HepG2 (cell line): ENCODE measurements around the gene ITLN1. TPM values are rescaled to one million over a fixed set of nuclear protein-coding genes. Genes with fewer than 3 reads are reported as not detected.

Experiments
- ATAC-seq: fragments of 200-7000 bp; cut with Tn5 transposase; 3 replicates; pipeline ENCODE4 v1.9.1; 2020; ENCODE audit warnings: mild to moderate bottlenecking, moderate library complexity
- BruUV-seq: library from RNA; stranded (reverse); fragments of 400-500 nt; replicated peaks from 2 replicates; lab custom pipeline; 2021; lab: Mats Ljungman, UMichigan
- CTCF ChIA-PET: fragments of 300-600 bp; formaldehyde crosslinking; extraction: SDS; loops from one replicate; lab custom pipeline; 2021; ENCODE audit warnings: low total read pairs, inconsistent platforms, low intra/inter-chr PET ratio; lab: Yijun Ruan, JAX
- POLR2A ChIA-PET: fragments of 350-600 bp; sonication (Branson Sonifier 250); formaldehyde crosslinking; loops from one replicate; lab custom pipeline; 2020; ENCODE audit warnings: antibody characterized with exemption, inconsistent platforms; lab: Yijun Ruan, JAX
- DNase-seq: peaks from one replicate; pipeline ENCODE4 v3.0.0-alpha.2; 2015; ENCODE audit warnings: low spot score
- FAIRE-seq: peaks from 3 replicates; lab custom pipeline; 2011; peaks lifted over from hg19 to GRCh38; lab: Jason Lieb, UNC
- H2AFZ ChIP-seq: one replicate; pipeline ENCODE4 v1.6.1; 2011; ENCODE audit warnings: low read length, inconsistent platforms
- H3K27ac ChIP-seq: fragments of 300-600 bp; 3 replicates; pipeline ENCODE4 v1.8.0; 2011; ENCODE audit warnings: mixed run types, mild to moderate bottlenecking, mixed read lengths, low read length, inconsistent platforms; ENCODE audit not compliant: insufficient read depth; ENCODE audit errors: extremely low read length
- H3K27me3 ChIP-seq, 2 experiments: fragments of 200-600 bp in 1 of 2; 2 replicates in 1 of 2; 3 replicates in 1 of 2; pipeline versions ENCODE4 v1.6.0 to v1.8.0; 2011; ENCODE audit warnings: low read length in 2 of 2, mild to moderate bottlenecking in 2 of 2, moderate library complexity in 2 of 2, inconsistent platforms in 1 of 2; ENCODE audit not compliant: insufficient read depth in 2 of 2, control insufficient read depth in 1 of 2
- H3K36me3 ChIP-seq, 2 experiments: fragments of 200-600 bp in 1 of 2; replicated peaks in 1 of 2; 2 replicates in 1 of 2; 3 replicates in 1 of 2; pipeline versions ENCODE4 v1.5.1 to v1.8.0; 2011; ENCODE audit warnings: low read length in 2 of 2, inconsistent platforms in 1 of 2; ENCODE audit not compliant: insufficient read depth in 2 of 2, control insufficient read depth in 1 of 2
- H3K4me1 ChIP-seq: 2 replicates; pipeline ENCODE4 v1.5.1; 2012; ENCODE audit warnings: low read length, inconsistent platforms; ENCODE audit not compliant: insufficient read depth
- H3K4me2 ChIP-seq: 2 replicates; pipeline ENCODE4 v1.6.0; 2011; ENCODE audit warnings: low read depth, low read length, inconsistent platforms
- H3K4me3 ChIP-seq, 3 experiments: fragments of 200-600 bp in 1 of 3; sonication (generic), shearing (Covaris generic) in 1 of 3; replicated peaks in 1 of 3; 2 replicates each; pipeline ENCODE4 v1.5.1; 2011 to 2016; ENCODE audit warnings: low read length in 3 of 3, inconsistent platforms in 2 of 3, low read depth in 2 of 3, mild to moderate bottlenecking in 2 of 3, control low read depth in 1 of 3, mixed read lengths in 1 of 3; ENCODE audit not compliant: insufficient read depth in 1 of 3
- H3K79me2 ChIP-seq: one replicate; pipeline ENCODE4 v1.6.1; 2011; ENCODE audit warnings: low read length, inconsistent platforms; ENCODE audit not compliant: insufficient read depth
- H3K9ac ChIP-seq: 2 replicates; pipeline ENCODE4 v1.6.0; 2011; ENCODE audit warnings: mild to moderate bottlenecking, low read depth, low read length, inconsistent platforms; ENCODE audit not compliant: insufficient read depth
- H3K9me3 ChIP-seq: 2 replicates; pipeline ENCODE4 v1.5.1; 2012; ENCODE audit warnings: mild to moderate bottlenecking, low read length
- H4K20me1 ChIP-seq: 2 replicates; pipeline ENCODE4 v1.6.0; 2011; ENCODE audit warnings: inconsistent platforms, mild to moderate bottlenecking, low read length, moderate library complexity; ENCODE audit not compliant: insufficient read depth
- MAFF ChIP-seq: IDR thresholded peaks from 2 replicates; pipeline ENCODE4 v1.6.1; 2011; ENCODE audit warnings: low read depth, low read length, improper control_type of control experiment
- MAFK ChIP-seq, 2 experiments: IDR thresholded peaks in 1 of 2; conservative IDR thresholded peaks in 1 of 2; 2 replicates each; pipeline ENCODE4 v1.6.1; 2011; ENCODE audit warnings: improper control_type of control experiment in 2 of 2, low read length in 2 of 2
- POGZ ChIP-seq: sonication (generic); formaldehyde crosslinking; IDR thresholded peaks from 2 replicates; pipeline ENCODE4 v1.4.0; 2020; ENCODE audit warnings: mild to moderate bottlenecking, missing genetic modification reagents
- TOPORS ChIP-seq: sonication (generic); formaldehyde crosslinking; IDR thresholded peaks from 2 replicates; pipeline ENCODE4 v1.8.0; 2023; ENCODE audit warnings: mild to moderate bottlenecking, missing genetic modification reagents
- ZNF138 ChIP-seq: sonication (generic); formaldehyde crosslinking; IDR thresholded peaks from 2 replicates; pipeline ENCODE4 v1.5.0; 2020; ENCODE audit warnings: mild to moderate bottlenecking, low read depth, missing genetic modification reagents
- ZNF331 ChIP-seq: sonication (generic); formaldehyde crosslinking; IDR thresholded peaks from 2 replicates; pipeline ENCODE4 v1.4.0; 2020; ENCODE audit warnings: missing genetic modification reagents
- ZNF703 ChIP-seq: sonication (generic); formaldehyde crosslinking; IDR thresholded peaks from 2 replicates; pipeline ENCODE4 v1.5.1; 2020; ENCODE audit warnings: missing genetic modification reagents, mild to moderate bottlenecking, moderate library complexity, borderline replicate concordance
- WGBS: methylation state at CpG from one replicate; pipeline ENCODE4 v1.1.6; 2017; ENCODE audit warnings: low lambda C conversion rate; 5-methylcytosine and 5-hydroxymethylcytosine counted together
- in situ Hi-C: cut with HindIII; loops from 2 replicates; pipeline ENCODE4 v1.10.0; 2017; ENCODE audit warnings: low pct_unique_long_range_greater_than_20kb; ENCODE audit not compliant: extremely low pct_ligation_motif_present
- intact Hi-C: fragments of 100-400 bp; cut with micrococcal nuclease; formaldehyde crosslinking; loops from one replicate; pipeline ENCODE4 v1.10.0; 2022; ENCODE audit not compliant: unreplicated experiment
- polyA plus RNA-seq, 8 experiments: library from polyadenylated mRNA; depleted of rRNA in 3 of 8; stranded (reverse) in 7 of 8; unstranded in 1 of 8; fragments of >200 nt; fragmentation: Illumina TruSeq in 4 of 8; extraction: Trizol in 4 of 8; gene quantifications; 2 replicates each; pipeline versions ENCODE4 v1.2.1 to v1.2.3, GENCODE V29; 2011 to 2016; ENCODE audit warnings: low read depth in 4 of 8, missing spikeins in 1 of 8, mixed read lengths in 1 of 8; ENCODE audit not compliant: insufficient read depth in 1 of 8
- total RNA-seq, 5 experiments: library from RNA; depleted of rRNA; stranded (reverse); fragments of >200 nt; fragmentation: Illumina TruSeq; extraction: Trizol; gene quantifications; 2 replicates each; pipeline ENCODE4 v1.2.3, GENCODE V29; 2016; ENCODE audit warnings: low read depth in 1 of 5
- TF ChIP-seq, protein P1 (sequence below): sonication (generic); formaldehyde crosslinking; IDR thresholded peaks from 2 replicates; pipeline ENCODE4 v1.4.0; 2020; ENCODE audit warnings: missing genetic modification reagents

Gene ITLN1
- total and polyA plus RNA-seq, 2 of the 13 experiments (the other 11 are each of a cell fraction or from before 2014, with no cell fraction given), result not detected

DNA sequence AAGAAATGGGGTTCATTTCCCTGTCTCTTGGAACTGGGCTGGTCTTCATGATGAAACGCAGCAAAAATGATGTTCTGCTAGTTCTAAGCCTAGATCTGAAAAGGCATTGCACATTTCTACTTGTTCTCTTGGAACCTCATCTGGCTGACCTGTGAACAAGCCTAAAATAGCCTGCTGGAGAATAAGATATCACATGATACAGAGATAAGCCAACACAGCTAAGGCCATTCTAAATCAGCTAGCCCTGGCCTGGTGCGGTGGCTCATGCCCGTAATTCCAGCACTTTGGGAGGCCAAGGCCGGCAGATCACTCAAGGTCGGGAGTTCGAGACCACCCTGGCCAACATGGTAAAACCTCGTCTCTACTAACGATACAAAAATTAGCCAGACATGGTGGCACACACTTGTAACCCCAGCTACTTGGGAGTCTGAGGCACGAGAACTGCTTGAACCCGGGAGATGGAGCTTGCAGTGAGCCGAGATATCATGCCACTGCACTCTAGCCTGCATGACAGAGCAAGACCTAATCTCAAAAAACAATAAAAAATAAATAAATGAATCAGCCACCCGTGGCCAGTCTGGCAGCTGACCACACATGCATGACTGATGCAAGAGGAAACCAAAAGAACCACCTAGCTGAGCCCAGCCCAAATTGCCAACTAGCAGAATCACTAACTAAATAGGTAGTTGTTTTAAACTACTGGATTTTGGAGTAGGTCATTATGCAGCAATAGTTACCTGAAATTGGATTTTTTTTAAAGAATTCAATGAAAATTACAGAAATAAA, 40.3 kb downstream of the ITLN1 start:
- H3K36me3 ChIP-seq, result no peaks in the 10 kb centered on the region
- H3K4me2 ChIP-seq, result no peak overlapping the region
- TF ChIP-seq, protein P1, sequence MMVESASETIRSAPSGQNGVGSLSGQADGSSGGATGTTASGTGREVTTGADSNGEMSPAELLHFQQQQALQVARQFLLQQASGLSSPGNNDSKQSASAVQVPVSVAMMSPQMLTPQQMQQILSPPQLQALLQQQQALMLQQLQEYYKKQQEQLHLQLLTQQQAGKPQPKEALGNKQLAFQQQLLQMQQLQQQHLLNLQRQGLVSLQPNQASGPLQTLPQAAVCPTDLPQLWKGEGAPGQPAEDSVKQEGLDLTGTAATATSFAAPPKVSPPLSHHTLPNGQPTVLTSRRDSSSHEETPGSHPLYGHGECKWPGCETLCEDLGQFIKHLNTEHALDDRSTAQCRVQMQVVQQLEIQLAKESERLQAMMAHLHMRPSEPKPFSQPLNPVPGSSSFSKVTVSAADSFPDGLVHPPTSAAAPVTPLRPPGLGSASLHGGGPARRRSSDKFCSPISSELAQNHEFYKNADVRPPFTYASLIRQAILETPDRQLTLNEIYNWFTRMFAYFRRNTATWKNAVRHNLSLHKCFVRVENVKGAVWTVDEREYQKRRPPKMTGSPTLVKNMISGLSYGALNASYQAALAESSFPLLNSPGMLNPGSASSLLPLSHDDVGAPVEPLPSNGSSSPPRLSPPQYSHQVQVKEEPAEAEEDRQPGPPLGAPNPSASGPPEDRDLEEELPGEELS (CRISPR knock-in tag), result no peak
- TF ChIP-seq ZNF331 (CRISPR knock-in tag) (peak; percentile 67; the same call in 1 of the 2 replicates), TOPORS (CRISPR knock-in tag) (no peak)
- H4K20me1 ChIP-seq, result no peaks in the 10 kb centered on the region
- H3K79me2 ChIP-seq, result no peaks in the 10 kb centered on the region
- H3K9ac ChIP-seq, result no peak overlapping the region
- FAIRE-seq, result no peak
- CTCF ChIA-PET, result no interaction called here
- intact Hi-C loops (no loop called here), in situ Hi-C loops (no loop called here)
- POLR2A ChIA-PET, result no interaction called here
- no peak overlapping the region for H3K27ac ChIP-seq
- H2AFZ ChIP-seq, result no peak overlapping the region
- no TSS peak for BruUV-seq
- DNase-seq, result no peak
- H3K4me3 ChIP-seq, result no peak overlapping the region
- no peaks in the 10 kb centered on the region for H3K9me3 ChIP-seq
- no peaks in the 10 kb centered on the region; a peak in 1 of 5 replicates for H3K27me3 ChIP-seq
- no peaks in the 10 kb centered on the region for H3K4me1 ChIP-seq
- 61% methylated on average over 12 of the region's 12 CpGs for WGBS
- ATAC-seq, result no peak

DNA sequence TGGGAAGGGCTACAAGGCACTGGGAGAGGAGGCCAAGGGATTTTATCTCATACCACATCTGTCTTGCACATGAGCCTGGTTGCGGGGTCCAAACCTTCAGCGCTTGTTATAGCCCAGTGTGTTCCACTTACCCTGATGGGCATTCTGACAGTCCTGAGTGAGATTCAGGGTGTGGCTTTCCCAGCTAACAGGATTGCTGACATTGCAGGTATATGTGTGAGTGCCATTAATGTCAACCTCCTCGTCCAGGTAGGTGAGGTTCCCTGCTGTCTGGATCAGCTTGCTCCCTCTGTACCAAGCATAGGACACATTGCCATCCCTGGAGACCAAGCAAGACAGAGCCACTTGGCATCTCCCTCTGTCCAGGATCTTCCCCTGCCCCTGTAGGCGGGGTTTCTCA, 43.9 kb downstream of the ITLN1 start:
- FAIRE-seq (no peak), ATAC-seq (no peak), DNase-seq (no peak)
- Histone ChIP-seq H3K27ac (no peak overlapping the region), H3K36me3 (no peaks in the 10 kb centered on the region), H3K79me2 (no peaks in the 10 kb centered on the region), H3K27me3 (no peaks in the 10 kb centered on the region; a peak in 2 of 5 replicates), H3K9ac (no peak overlapping the region), H3K4me1 (no peaks in the 10 kb centered on the region), H4K20me1 (no peaks in the 10 kb centered on the region), H3K9me3 (no peaks in the 10 kb centered on the region), H3K4me2 (no peak overlapping the region), H3K4me3 (no peak overlapping the region), H2AFZ (no peak overlapping the region)
- in situ Hi-C loops, result no loop called here
- POLR2A ChIA-PET, result no interaction called here
- CTCF ChIA-PET, result no interaction called here
- 49% methylated on average over 4 of the region's 4 CpGs for WGBS
- TF ChIP-seq POGZ (CRISPR knock-in tag) (no peak), ZNF138 (CRISPR knock-in tag) (no peak), MAFK (conservative IDR thresholded peaks at IDR 0.05 in 1 of 2, IDR thresholded peaks at IDR 0.05 in 1 of 2; ENCODE audit: low read length in 2 of 2) (peak; percentile 41 to 60; a peak in 3 of 4 replicates), ZNF703 (CRISPR knock-in tag) (no peak), MAFF (peak; percentile 38; the same call in 1 of the 2 replicates)
- intact Hi-C loops, result no loop called here
- no TSS peak for BruUV-seq
